GM19372 (cell line): ENCODE results near the gene KLHL29.

Source experiments
- ATAC-seq: cut with Tn5 transposase; IDR thresholded peaks from one replicate; pipeline ENCODE4 v1.9.1; 2021; ENCODE audit warnings: mild to moderate bottlenecking, low read depth, moderate library complexity; ENCODE audit not compliant: unreplicated experiment

KLHL29 gene

GRCh38 chr2:23584054-23584745 lies 199.2 kb downstream of the KLHL29 start:
- ATAC-seq: no peak

- ATAC-seq: no peak
Observed at GRCh38 chr2:23585273-23586170, 200.5 kb downstream of the KLHL29 start.

- ATAC-seq: no peak
Observed at GRCh38 chr2:23586741-23587306, 201.8 kb downstream of the KLHL29 start.

- no peak for ATAC-seq
Observed at GRCh38 chr2:23587341-23587880, 202.4 kb downstream of the KLHL29 start.

- ATAC-seq: no peak
Observed at GRCh38 chr2:23588106-23588505, 203.1 kb downstream of the KLHL29 start.

GRCh38 chr2:23588508-23589201 lies 203.7 kb downstream of the KLHL29 start:
- no peak for ATAC-seq

GRCh38 chr2:23589220-23589647 lies 204.3 kb downstream of the KLHL29 start:
- ATAC-seq: no peak

GRCh38 chr2:23589739-23590138 lies 204.8 kb downstream of the KLHL29 start:
- ATAC-seq: no peak

GRCh38 chr2:23590241-23590869 lies 205.4 kb downstream of the KLHL29 start:
- ATAC-seq: no peak

GRCh38 chr2:23591111-23591510 lies 206.1 kb downstream of the KLHL29 start:
- ATAC-seq: no peak

- ATAC-seq: no peak
Observed at GRCh38 chr2:23592061-23592685, 207.2 kb downstream of the KLHL29 start.

GRCh38 chr2:23592898-23593751 lies 208.1 kb downstream of the KLHL29 start:
- ATAC-seq: no peak

GRCh38 chr2:23593752-23594459 lies 208.9 kb downstream of the KLHL29 start:
- ATAC-seq: no peak

GRCh38 chr2:23594460-23594825 lies 209.5 kb downstream of the KLHL29 start:
- ATAC-seq: no peak

GRCh38 chr2:23595021-23595420 lies 210.0 kb downstream of the KLHL29 start:
- ATAC-seq: no peak

GRCh38 chr2:23595601-23596251 lies 210.7 kb downstream of the KLHL29 start:
- ATAC-seq: no peak

GRCh38 chr2:23596316-23596885 lies 211.4 kb downstream of the KLHL29 start:
- no peak for ATAC-seq
